ENCODE results near the gene SNCA.

GRCh38 chr4:89834486-89835209, 2.3 kb downstream of the SNCA start:
- no peak for TF ChIP-seq EZH2 (IDR thresholded peaks at IDR 0.05; ENCODE audit: borderline replicate concordance, low read length)
- no peak for TF ChIP-seq CTCF (IDR thresholded peaks at IDR 0.05; ENCODE audit: low read length)
